SU-DHL-6 (cell line): ENCODE measurements around the gene EGLN2.
A peak's percentile ranks its signal among the peaks of the same experiment; 100 is the strongest.

Source experiments
- H2AFZ ChIP-seq: fragments of 200-600 bp; sonication (generic); 2 replicates; pipeline ENCODE4 v1.6.1; 2014; ENCODE audit warnings: low read depth, mild to moderate bottlenecking, moderate library complexity, mixed read lengths, antibody characterized with exemption, low read length; ENCODE audit not compliant: severe bottlenecking
- H3F3A ChIP-seq: fragments of 200-600 bp; shearing (Covaris generic); 2 replicates; pipeline ENCODE4 v1.6.0; 2016; ENCODE audit warnings: antibody characterized with exemption, mild to moderate bottlenecking; ENCODE audit not compliant: insufficient read depth
- H3K27ac ChIP-seq: fragments of 200-600 bp; sonication (generic); 2 replicates; pipeline ENCODE4 v1.5.1; 2016; ENCODE audit warnings: low read depth, mild to moderate bottlenecking, low read length, moderate library complexity, mixed read lengths
- H3K27me3 ChIP-seq: fragments of 200-600 bp; sonication (generic), shearing (Covaris generic); 2 replicates; pipeline ENCODE4 v1.6.0; 2014; ENCODE audit warnings: mild to moderate bottlenecking, low read length
- H3K36me3 ChIP-seq: fragments of 200-600 bp; sonication (generic); 2 replicates; pipeline ENCODE4 v1.6.1; 2014; ENCODE audit warnings: mild to moderate bottlenecking, low read length, mixed read lengths
- H3K4me2 ChIP-seq: fragments of 300-600, 200-600 bp; shearing (Covaris generic), sonication (generic); 2 replicates; pipeline ENCODE4 v1.6.0; 2014; ENCODE audit warnings: low read length, low read depth, mild to moderate bottlenecking; ENCODE audit not compliant: poor library complexity, severe bottlenecking
- H3K4me3 ChIP-seq: fragments of 200-600 bp; sonication (generic); 2 replicates; pipeline ENCODE4 v1.5.1; 2014; ENCODE audit warnings: antibody characterized with exemption, low read length, mild to moderate bottlenecking, mixed read lengths; ENCODE audit not compliant: insufficient read depth, poor library complexity, severe bottlenecking
- H3K79me2 ChIP-seq: fragments of 200-600 bp; sonication (generic); 2 replicates; pipeline ENCODE4 v1.6.1; 2014; ENCODE audit warnings: mild to moderate bottlenecking, low read length, moderate library complexity; ENCODE audit not compliant: insufficient read depth
- H3K9ac ChIP-seq: fragments of 200-600 bp; sonication (generic); 2 replicates; pipeline ENCODE4 v1.7.0; 2014; ENCODE audit warnings: mild to moderate bottlenecking, low read length
- H3K9me2 ChIP-seq: fragments of 200-600 bp; sonication (generic); replicated peaks from 2 replicates; pipeline ENCODE4 v1.6.1; 2014; ENCODE audit warnings: low read length; ENCODE audit not compliant: insufficient read depth
- H3K9me3 ChIP-seq: fragments of 200-600 bp; sonication (generic); 2 replicates; pipeline ENCODE4 v1.6.1; 2014; ENCODE audit warnings: low read length, mixed read lengths; ENCODE audit not compliant: insufficient read depth
- H4K20me1 ChIP-seq: fragments of 200-600 bp; sonication (generic); 2 replicates; pipeline ENCODE4 v1.6.1; 2014; ENCODE audit warnings: low read depth, mild to moderate bottlenecking, antibody characterized with exemption, low read length, moderate library complexity, mixed read lengths
- CTCF ChIP-seq: fragments of 200-600 bp; sonication (generic); IDR thresholded peaks from one replicate; pipeline ENCODE4 v1.5.1; 2017; ENCODE audit warnings: antibody characterized with exemption, mild to moderate bottlenecking, low read length, moderate library complexity; ENCODE audit not compliant: insufficient read depth, poor library complexity, severe bottlenecking
- EZH2phosphoT487 ChIP-seq: fragments of 200-600 bp; sonication (generic), shearing (Covaris generic); conservative IDR thresholded peaks from 2 replicates; pipeline ENCODE4 v1.6.1; 2018; ENCODE audit warnings: mild to moderate bottlenecking, antibody characterized with exemption, low read length, moderate library complexity, mixed read lengths

EGLN2 gene

GRCh38 chr19:40791349-40791748, 7.6 kb upstream of the EGLN2 start:
- Histone ChIP-seq H3K36me3 (no peaks in the 10 kb centered on the region), H3K27me3 (no peaks in the 10 kb centered on the region), H3F3A (no peaks in the 10 kb centered on the region), H2AFZ (no peak overlapping the region), H3K9me2 (no peaks in the 10 kb centered on the region), H3K4me3 (no peak overlapping the region), H3K9me3 (no peaks in the 10 kb centered on the region), H4K20me1 (no peaks in the 10 kb centered on the region), H3K27ac (no peak overlapping the region), H3K79me2 (no peaks in the 10 kb centered on the region), H3K4me2 (no peak overlapping the region), H3K9ac (no peak overlapping the region)
- TF ChIP-seq CTCF (no peak), EZH2phosphoT487 (no peak)

- Histone ChIP-seq H3K9ac (no peak overlapping the region), H3K27ac (no peak overlapping the region), H3K4me3 (no peak overlapping the region), H3K79me2 (no peaks in the 10 kb centered on the region), H3K9me2 (no peaks in the 10 kb centered on the region), H3K9me3 (no peaks in the 10 kb centered on the region), H2AFZ (no peak overlapping the region), H3F3A (no peaks in the 10 kb centered on the region), H4K20me1 (no peaks in the 10 kb centered on the region), H3K4me2 (no peak overlapping the region), H3K36me3 (no peaks in the 10 kb centered on the region), H3K27me3 (no peaks in the 10 kb centered on the region)
- TF ChIP-seq EZH2phosphoT487 = no peak
Observed at GRCh38 chr19:40791996-40792395, 7.0 kb upstream of the EGLN2 start.

GRCh38 chr19:40797166-40797962, 1.6 kb upstream of the EGLN2 start:
- Histone ChIP-seq H2AFZ (no peak overlapping the region), H3K27ac (peak overlapping the region; percentile 78; the same call in 1 of the 2 replicates), H3K79me2 (peaks cover 29% of the 10 kb centered on the region), H3K9ac (peak overlapping the region; percentile 57; the same call in 1 of the 2 replicates), H3K4me2 (peak overlapping the region; percentile 72), H3K9me3 (no peaks in the 10 kb centered on the region), H3K27me3 (no peaks in the 10 kb centered on the region), H4K20me1 (no peaks in the 10 kb centered on the region), H3F3A (peaks cover 12% of the 10 kb centered on the region), H3K4me3 (no peak overlapping the region), H3K9me2 (no peaks in the 10 kb centered on the region), H3K36me3 (no peaks in the 10 kb centered on the region)
- no peak for TF ChIP-seq EZH2phosphoT487
- TF ChIP-seq CTCF = no peak
